GM12878 (cell line): Measurements from ENCODE around the gene LHFPL2. TPM values are rescaled to one million over a fixed set of nuclear protein-coding genes. Genes with fewer than 3 reads are reported as not detected.

Experiments
- ATAC-seq: fragments of 200-7000 bp; cut with Tn5 transposase; 3 replicates; pipeline ENCODE4 v1.9.1; 2020; ENCODE audit warnings: mild to moderate bottlenecking, moderate library complexity
- BruUV-seq: library from RNA; stranded (reverse); fragments of 400-500 nt; replicated peaks from 2 replicates; lab custom pipeline; 2021; lab: Mats Ljungman, UMichigan
- CTCF ChIA-PET: fragments of 300-600 bp; sonication (Branson Sonifier 250); formaldehyde crosslinking; extraction: SDS; loops from one replicate; lab custom pipeline; 2021; ENCODE audit warnings: inconsistent platforms; lab: Yijun Ruan, JAX
- POLR2A ChIA-PET: fragments of 350-600 bp; formaldehyde crosslinking; extraction: SDS; loops from one replicate; lab custom pipeline; 2021; ENCODE audit warnings: inconsistent platforms; lab: Charles Lee
- RAD21 ChIA-PET: fragments of 300-600 bp; sonication (Branson Sonifier 250); formaldehyde crosslinking; loops from one replicate; lab custom pipeline; 2023; ENCODE audit warnings: antibody characterized with exemption; ENCODE audit not compliant: unreplicated experiment; lab: Charles Lee
- SMC1A ChIA-PET: fragments of 300-600 bp; sonication (Branson Sonifier 250); formaldehyde crosslinking; loops from one replicate; lab custom pipeline; 2023; ENCODE audit not compliant: unreplicated experiment, uncharacterized antibody; lab: Charles Lee
- DNase-seq: peaks from one replicate; pipeline ENCODE4 v3.0.0-alpha.2; 2011; ENCODE audit warnings: low read depth, low spot score
- FAIRE-seq: peaks from 3 replicates; lab custom pipeline; 2011; peaks lifted over from hg19 to GRCh38; lab: Jason Lieb, UNC
- H2AFZ ChIP-seq: 2 replicates; pipeline ENCODE4 v1.6.0; 2011; ENCODE audit warnings: low read depth, low read length, control low read depth; ENCODE audit not compliant: control insufficient read depth
- H3K27ac ChIP-seq: 2 replicates; pipeline ENCODE4 v1.5.1; 2011; ENCODE audit warnings: control low read depth; ENCODE audit not compliant: control insufficient read depth, insufficient read depth
- H3K27me3 ChIP-seq, 2 experiments: replicated peaks in 1 of 2; 2 replicates each; pipeline versions ENCODE4 v1.6.0 to v1.6.1; 2011; ENCODE audit warnings: low read length in 1 of 2; ENCODE audit not compliant: control insufficient read depth in 2 of 2, insufficient read depth in 2 of 2
- H3K36me3 ChIP-seq, 2 experiments: 2 replicates each; pipeline ENCODE4 v1.5.1; 2011; ENCODE audit warnings: low read length in 1 of 2; ENCODE audit not compliant: control insufficient read depth in 2 of 2, insufficient read depth in 2 of 2
- H3K4me1 ChIP-seq: 2 replicates; pipeline ENCODE4 v1.6.1; 2011; ENCODE audit warnings: mild to moderate bottlenecking, low read length, moderate library complexity, mixed read lengths; ENCODE audit not compliant: control insufficient read depth, insufficient read depth
- H3K4me2 ChIP-seq: 2 replicates; pipeline ENCODE4 v1.6.0; 2011; ENCODE audit warnings: control low read depth; ENCODE audit not compliant: control insufficient read depth, insufficient read depth
- H3K4me3 ChIP-seq: fragments of 200-600 bp; sonication (generic); 2 replicates; pipeline ENCODE4 v1.5.1; 2016
- H3K79me2 ChIP-seq: 2 replicates; pipeline ENCODE4 v1.6.0; 2011; ENCODE audit warnings: low read length; ENCODE audit not compliant: control insufficient read depth, insufficient read depth
- H3K9ac ChIP-seq: 2 replicates; pipeline ENCODE4 v1.8.0; 2011; ENCODE audit warnings: low read length, control low read depth, mixed read lengths; ENCODE audit not compliant: control insufficient read depth, insufficient read depth
- H3K9me3 ChIP-seq: replicated peaks from 3 replicates; pipeline ENCODE4 v1.5.1; 2011; ENCODE audit warnings: mild to moderate bottlenecking, low read length; ENCODE audit not compliant: control insufficient read depth, insufficient read depth
- H4K20me1 ChIP-seq: 2 replicates; pipeline ENCODE4 v1.6.0; 2011; ENCODE audit not compliant: control insufficient read depth, insufficient read depth
- E4F1 ChIP-seq: fragments of 450-650 bp; IDR thresholded peaks from 2 replicates; pipeline ENCODE4 v1.6.1; 2018; ENCODE audit warnings: borderline replicate concordance, mild to moderate bottlenecking; ENCODE audit not compliant: partially characterized antibody
- EED ChIP-seq: sonication (generic); IDR thresholded peaks from 2 replicates; pipeline ENCODE4 v1.6.1; 2016; ENCODE audit warnings: antibody characterized with exemption, low read depth
- GABPA ChIP-seq: IDR thresholded peaks from 2 replicates; pipeline ENCODE4 v1.6.1; 2014; ENCODE audit warnings: antibody characterized with exemption, low read depth, mild to moderate bottlenecking, inconsistent platforms
- IKZF2 ChIP-seq, 2 experiments: fragments of 450-650 bp; IDR thresholded peaks; 2 replicates each; pipeline ENCODE4 v1.6.1; 2017; ENCODE audit warnings: mild to moderate bottlenecking in 2 of 2, moderate library complexity in 2 of 2
- IRF4 ChIP-seq: IDR thresholded peaks from 2 replicates; pipeline ENCODE4 v1.6.1; 2011; ENCODE audit warnings: low read depth, low read length
- LARP7 ChIP-seq: fragments of 450-650 bp; IDR thresholded peaks from 2 replicates; pipeline ENCODE4 v1.6.1; 2017; ENCODE audit warnings: mild to moderate bottlenecking
- MAX ChIP-seq: IDR thresholded peaks from 2 replicates; pipeline ENCODE4 v1.6.1; 2012; ENCODE audit warnings: low read depth, low read length, improper control_type of control experiment
- MTA2 ChIP-seq: fragments of 450-650 bp; IDR thresholded peaks from 2 replicates; pipeline ENCODE4 v1.6.1; 2016; ENCODE audit warnings: low read depth, mild to moderate bottlenecking, moderate library complexity
- RELA ChIP-seq: fragments of 450-650 bp; IDR thresholded peaks from 2 replicates; pipeline ENCODE4 v1.8.0; 2014; ENCODE audit warnings: borderline replicate concordance; ENCODE audit not compliant: partially characterized antibody
- SMARCA5 ChIP-seq: fragments of 450-650 bp; IDR thresholded peaks from 2 replicates; pipeline ENCODE4 v1.6.1; 2017; ENCODE audit warnings: mild to moderate bottlenecking
- ZNF207 ChIP-seq: fragments of 450-650 bp; IDR thresholded peaks from 2 replicates; pipeline ENCODE4 v1.6.1; 2014; ENCODE audit warnings: antibody characterized with exemption, mild to moderate bottlenecking, borderline replicate concordance
- ZNF24 ChIP-seq: fragments of 450-650 bp; IDR thresholded peaks from 2 replicates; pipeline ENCODE4 v1.6.1; 2017; ENCODE audit warnings: antibody characterized with exemption, mild to moderate bottlenecking
- WGBS: methylation state at CpG from one replicate; pipeline ENCODE4 v1.1.6; 2016; ENCODE audit warnings: low lambda C conversion rate; ENCODE audit not compliant: insufficient replicate concordance, insufficient coverage; ENCODE audit errors: missing lambda C conversion rate; 5-methylcytosine and 5-hydroxymethylcytosine counted together
- in situ Hi-C: fragments of 300-500 bp; cut with MboI; formaldehyde crosslinking; loops from 9 replicates; pipeline ENCODE4 v1.14.3; 2018; ENCODE audit warnings: mixed read lengths
- intact Hi-C: fragments of 100-400 bp; cut with micrococcal nuclease; formaldehyde crosslinking; loops from one replicate; pipeline ENCODE4 v1.14.2; 2022; ENCODE audit not compliant: unreplicated experiment
- polyA plus RNA-seq, 11 experiments: library from polyadenylated mRNA; depleted of rRNA in 4 of 11; unstranded in 6 of 11; stranded (reverse) in 5 of 11; fragments of >200 nt; fragmentation: Nextera tagmentation in 4 of 11; fragmentation: Illumina TruSeq in 1 of 11; extraction: Ambion mirVana in 4 of 11; extraction: Trizol in 1 of 11; gene quantifications; 1 replicate in 1 of 11; 2 replicates in 10 of 11; pipeline versions ENCODE4 v1.2.1 to v1.2.3, GENCODE V29; 2011 to 2016; ENCODE audit warnings: inconsistent platforms in 2 of 11, missing spikeins in 2 of 11, low read depth in 1 of 11
- total RNA-seq, 4 experiments: library from RNA; depleted of rRNA in 3 of 4; stranded (reverse); fragments of >200 nt in 3 of 4; fragmentation: Illumina TruSeq in 1 of 4; extraction: Trizol in 1 of 4; gene quantifications; 2 replicates each; pipeline versions ENCODE4 v1.2.1 to v1.2.3, GENCODE V29; 2013 to 2021
- TF ChIP-seq, protein P1 (sequence below): fragments of 450-650 bp; IDR thresholded peaks from 2 replicates; pipeline ENCODE4 v1.6.1; 2017; ENCODE audit warnings: mild to moderate bottlenecking, moderate library complexity

Gene LHFPL2
- total and polyA plus RNA-seq, 10 of the 15 experiments (the other 5 are each of a cell fraction or from before 2014, with no cell fraction given): 4.1 to 21.8 (median 12.5) TPM

- TF ChIP-seq MAX: no peak
- TF ChIP-seq, all 136 proteins: peak for 20
These were observed 674 bp downstream of the LHFPL2 start (continued) for GRCh38 chr5:78647838-78648358.

GRCh38 chr5:78647351-78647818 lies 1.2 kb downstream of the LHFPL2 start:
- POLR2A ChIA-PET: interaction anchor here (0.6 to 1.5 kb wide), 7 partner anchors 8 to 149 kb away, joined by 3 to 4 read pairs (median 3); no protein-coding TSS in a partner anchor
- TF ChIP-seq ZNF207 (no peak), LARP7 (no peak), IRF4 (no peak), RELA (no peak), SMARCA5 (no peak), IKZF2 (IDR thresholded peaks at IDR 0.05) (peak; percentile 21 to 42; a peak in 3 of 4 replicates), MTA2 (0 out of 2 replicates have a peak, but pooled peaks have one; percentile 11), EED (no peak; the same call in 1 of the 2 replicates), ZNF24 (no peak), GABPA (no peak), E4F1 (no peak)
- TF ChIP-seq, protein P1, sequence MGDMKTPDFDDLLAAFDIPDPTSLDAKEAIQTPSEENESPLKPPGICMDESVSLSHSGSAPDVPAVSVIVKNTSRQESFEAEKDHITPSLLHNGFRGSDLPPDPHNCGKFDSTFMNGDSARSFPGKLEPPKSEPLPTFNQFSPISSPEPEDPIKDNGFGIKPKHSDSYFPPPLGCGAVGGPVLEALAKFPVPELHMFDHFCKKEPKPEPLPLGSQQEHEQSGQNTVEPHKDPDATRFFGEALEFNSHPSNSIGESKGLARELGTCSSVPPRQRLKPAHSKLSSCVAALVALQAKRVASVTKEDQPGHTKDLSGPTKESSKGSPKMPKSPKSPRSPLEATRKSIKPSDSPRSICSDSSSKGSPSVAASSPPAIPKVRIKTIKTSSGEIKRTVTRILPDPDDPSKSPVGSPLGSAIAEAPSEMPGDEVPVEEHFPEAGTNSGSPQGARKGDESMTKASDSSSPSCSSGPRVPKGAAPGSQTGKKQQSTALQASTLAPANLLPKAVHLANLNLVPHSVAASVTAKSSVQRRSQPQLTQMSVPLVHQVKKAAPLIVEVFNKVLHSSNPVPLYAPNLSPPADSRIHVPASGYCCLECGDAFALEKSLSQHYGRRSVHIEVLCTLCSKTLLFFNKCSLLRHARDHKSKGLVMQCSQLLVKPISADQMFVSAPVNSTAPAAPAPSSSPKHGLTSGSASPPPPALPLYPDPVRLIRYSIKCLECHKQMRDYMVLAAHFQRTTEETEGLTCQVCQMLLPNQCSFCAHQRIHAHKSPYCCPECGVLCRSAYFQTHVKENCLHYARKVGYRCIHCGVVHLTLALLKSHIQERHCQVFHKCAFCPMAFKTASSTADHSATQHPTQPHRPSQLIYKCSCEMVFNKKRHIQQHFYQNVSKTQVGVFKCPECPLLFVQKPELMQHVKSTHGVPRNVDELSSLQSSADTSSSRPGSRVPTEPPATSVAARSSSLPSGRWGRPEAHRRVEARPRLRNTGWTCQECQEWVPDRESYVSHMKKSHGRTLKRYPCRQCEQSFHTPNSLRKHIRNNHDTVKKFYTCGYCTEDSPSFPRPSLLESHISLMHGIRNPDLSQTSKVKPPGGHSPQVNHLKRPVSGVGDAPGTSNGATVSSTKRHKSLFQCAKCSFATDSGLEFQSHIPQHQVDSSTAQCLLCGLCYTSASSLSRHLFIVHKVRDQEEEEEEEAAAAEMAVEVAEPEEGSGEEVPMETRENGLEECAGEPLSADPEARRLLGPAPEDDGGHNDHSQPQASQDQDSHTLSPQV: no peak

More at GRCh38 chr5:78647351-78647818, 1.2 kb downstream of the LHFPL2 start:
- RAD21 ChIA-PET: interaction anchor here (0.7 to 2.1 kb wide), 12 partner anchors 11 to 338 kb away, joined by 3 to 11 read pairs (median 4); partner anchors contain the start of gene ARSB
- Histone ChIP-seq H3K27ac (peak overlapping the region; percentile 78), H3K27me3 (no peaks in the 10 kb centered on the region), H3K9me3 (no peaks in the 10 kb centered on the region), H3K4me3 (peak overlapping the region; percentile 76), H3K4me2 (peak overlapping the region; percentile 95), H3K36me3 (no peaks in the 10 kb centered on the region), H3K4me1 (peaks cover 21% of the 10 kb centered on the region), H2AFZ (peak overlapping the region; percentile 78), H3K79me2 (peaks cover 31% of the 10 kb centered on the region), H4K20me1 (no peaks in the 10 kb centered on the region), H3K9ac (peak overlapping the region; percentile 93)
- 22% methylated on average over 15 of the region's 17 CpGs for WGBS
- CTCF ChIA-PET: interaction anchor here (0.7 to 1.6 kb wide), 12 partner anchors 10 to 318 kb away, joined by 3 to 6 read pairs (median 3); no protein-coding TSS in a partner anchor
- SMC1A ChIA-PET: interaction anchor here (0.9 to 7.8 kb wide), 20 partner anchors 9 to 178 kb away, joined by 3 to 50 read pairs (median 4); no protein-coding TSS in a partner anchor
- intact Hi-C loops: loop anchor here (2.0 to 10.0 kb wide), 3 partner anchors 109 to 327 kb away; no protein-coding TSS in a partner anchor
- no TSS peak for BruUV-seq
- DNase-seq: no peak
- in situ Hi-C loops: no loop called here
- FAIRE-seq: no peak
- ATAC-seq: peak; percentile 29
